ENCODE data around the gene PCDHB3.
A peak's percentile ranks its signal among the peaks of the same experiment; 100 is the strongest.
"Not testable (repeated sequence)": the region's sequence is repeated elsewhere in the genome, so short reads cannot be mapped to it uniquely, and the experiment has no call there.

PCDHB3 gene

GRCh38 chr5:141100243-141100805 lies at the start of gene PCDHB3:
TSS of gene PCDHB3 (plus strand) at chr5:141100473. CDS start at chr5:141100650, 177 bp downstream.
- no peak for DNase-seq

- DNase-seq = peak; percentile 61
Observed at GRCh38 chr5:141050622-141051520, 49.4 kb upstream of the PCDHB3 start, which contains the start of gene PCDHB1. TSS of gene PCDHB1 (plus strand) at chr5:141051374. CDS start at chr5:141051471, 97 bp downstream.

DNA sequence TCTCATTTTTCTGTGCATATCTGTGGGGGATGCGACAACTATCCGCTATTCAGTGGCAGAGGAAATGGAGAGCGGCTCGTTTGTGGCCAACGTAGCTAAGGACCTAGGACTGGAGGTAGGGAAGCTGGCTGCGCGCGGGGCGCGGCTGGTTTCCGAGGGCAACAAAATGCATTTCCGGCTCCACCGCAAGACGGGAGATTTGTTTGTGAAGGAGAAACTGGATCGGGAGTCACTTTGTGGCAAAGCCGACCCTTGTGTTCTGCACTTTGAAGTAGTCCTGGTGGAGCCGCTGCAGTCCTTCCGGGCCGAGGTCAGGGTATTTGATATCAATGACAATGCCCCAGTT lies 48.8 kb upstream of the PCDHB3 start:
- no peak for DNase-seq

DNA sequence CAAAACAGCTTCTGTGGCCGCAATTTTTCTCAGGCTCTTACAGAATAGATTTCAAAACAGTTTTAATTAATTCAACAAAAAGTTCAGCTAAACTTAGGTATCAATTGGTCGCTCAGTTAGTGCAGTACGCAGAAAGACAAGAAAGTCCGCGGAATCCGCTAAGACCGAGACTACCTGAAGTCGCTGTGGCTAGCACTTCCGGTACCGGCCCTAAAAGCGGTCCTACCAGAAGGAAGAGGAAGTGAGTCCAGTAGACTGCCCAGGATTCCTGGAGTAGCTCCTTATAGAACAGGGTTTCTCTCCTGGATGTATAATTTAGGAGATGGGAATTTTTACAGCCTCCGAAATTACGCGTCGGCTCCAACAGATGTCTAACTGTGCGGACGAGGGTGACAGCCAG lies 22.4 kb upstream of the PCDHB3 start:
- no peak for DNase-seq

GRCh38 chr5:141082228-141082627 lies 18.0 kb upstream of the PCDHB3 start:
- DNase-seq = no peak

DNA sequence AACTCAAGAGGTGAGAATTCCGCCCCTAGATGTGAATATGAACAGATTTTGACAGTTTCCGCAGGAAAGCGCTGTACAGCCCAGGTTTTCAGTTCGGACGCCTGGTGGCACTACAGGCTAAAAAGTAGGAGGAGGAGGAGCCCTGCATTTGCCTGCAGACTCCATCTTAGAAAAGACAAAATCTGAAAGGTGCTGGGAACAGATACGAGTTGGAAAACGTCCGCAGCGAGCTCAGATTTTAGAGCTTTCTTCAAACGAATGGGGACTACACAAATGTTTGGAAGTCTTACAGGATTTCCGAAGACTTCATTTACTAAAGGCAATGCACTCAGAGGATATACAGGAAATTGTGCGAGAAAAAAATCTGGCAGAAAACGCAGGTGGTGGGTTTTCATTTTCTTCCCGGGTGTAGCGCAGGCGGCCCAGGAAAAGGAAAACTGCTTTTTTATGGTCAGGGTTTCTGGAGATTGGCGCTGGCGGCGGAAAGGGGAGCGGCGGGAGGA lies 15.7 kb upstream of the PCDHB3 start:
- DNase-seq = peak; percentile 28

- peak; percentile 73 for DNase-seq
Observed at GRCh38 chr5:141094481-141095262, 5.6 kb upstream of the PCDHB3 start, which contains the start of gene PCDHB2. TSS of gene PCDHB2 (plus strand) at chr5:141094615. CDS start at chr5:141094791, 176 bp downstream.

DNA sequence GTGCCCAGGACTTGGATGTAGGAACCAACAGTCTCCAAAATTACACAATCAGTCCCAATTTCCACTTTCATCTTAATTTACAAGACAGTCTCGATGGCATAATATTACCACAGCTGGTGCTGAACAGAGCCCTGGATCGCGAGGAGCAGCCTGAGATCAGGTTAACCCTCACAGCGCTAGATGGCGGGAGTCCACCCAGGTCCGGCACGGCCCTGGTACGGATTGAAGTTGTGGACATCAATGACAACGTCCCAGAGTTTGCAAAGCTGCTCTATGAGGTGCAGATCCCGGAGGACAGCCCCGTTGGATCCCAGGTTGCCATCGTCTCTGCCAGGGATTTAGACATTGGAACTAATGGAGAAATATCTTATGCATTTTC lies 5.0 kb upstream of the PCDHB3 start:
- no peak for DNase-seq

- DNase-seq = not testable (repeated sequence)
Observed at GRCh38 chr5:141096181-141096580, 4.1 kb upstream of the PCDHB3 start.

- DNase-seq = not testable (repeated sequence)
Observed at GRCh38 chr5:141096586-141096985, 3.7 kb upstream of the PCDHB3 start.

GRCh38 chr5:141101059-141101458 lies 786 bp downstream of the PCDHB3 start:
- DNase-seq = no peak

- not testable (repeated sequence) for DNase-seq
Observed at GRCh38 chr5:141102070-141102469, 1.8 kb downstream of the PCDHB3 start.

DNA sequence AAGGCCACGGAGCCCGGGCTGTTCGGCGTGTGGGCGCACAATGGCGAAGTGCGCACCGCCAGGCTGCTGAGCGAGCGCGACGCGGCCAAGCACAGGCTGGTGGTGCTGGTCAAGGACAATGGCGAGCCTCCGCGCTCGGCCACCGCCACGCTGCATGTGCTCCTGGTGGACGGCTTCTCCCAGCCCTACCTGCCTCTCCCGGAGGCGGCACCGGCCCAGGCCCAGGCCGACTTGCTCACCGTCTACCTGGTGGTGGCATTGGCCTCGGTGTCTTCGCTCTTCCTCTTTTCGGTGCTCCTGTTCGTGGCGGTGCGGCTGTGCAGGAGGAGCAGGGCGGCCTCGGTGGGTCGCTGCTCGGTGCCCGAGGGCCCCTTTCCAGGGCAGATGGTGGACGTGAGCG lies 2.2 kb downstream of the PCDHB3 start:
- DNase-seq = not testable (repeated sequence)

DNA sequence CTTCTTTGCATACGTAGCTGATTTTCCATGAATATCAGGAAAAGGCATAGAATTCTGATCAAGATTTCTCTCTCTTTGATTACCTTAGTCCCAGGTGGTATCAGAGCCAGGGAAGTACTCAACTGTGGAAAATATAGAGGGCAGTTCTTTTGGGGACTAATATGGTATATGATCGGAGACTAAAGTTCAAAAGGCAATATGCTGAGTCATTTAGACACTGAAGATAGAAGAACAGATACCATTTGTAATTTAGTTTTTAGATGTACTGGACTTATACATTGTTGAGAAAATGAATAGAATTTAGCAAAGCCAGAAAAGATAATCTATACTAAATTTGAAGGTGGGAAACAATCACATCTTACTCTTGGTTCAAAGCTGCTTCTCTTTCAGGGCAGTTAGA lies 5.1 kb downstream of the PCDHB3 start:
- no peak for DNase-seq

GRCh38 chr5:141119250-141119649 lies 19.0 kb downstream of the PCDHB3 start:
- DNase-seq = no peak

DNA sequence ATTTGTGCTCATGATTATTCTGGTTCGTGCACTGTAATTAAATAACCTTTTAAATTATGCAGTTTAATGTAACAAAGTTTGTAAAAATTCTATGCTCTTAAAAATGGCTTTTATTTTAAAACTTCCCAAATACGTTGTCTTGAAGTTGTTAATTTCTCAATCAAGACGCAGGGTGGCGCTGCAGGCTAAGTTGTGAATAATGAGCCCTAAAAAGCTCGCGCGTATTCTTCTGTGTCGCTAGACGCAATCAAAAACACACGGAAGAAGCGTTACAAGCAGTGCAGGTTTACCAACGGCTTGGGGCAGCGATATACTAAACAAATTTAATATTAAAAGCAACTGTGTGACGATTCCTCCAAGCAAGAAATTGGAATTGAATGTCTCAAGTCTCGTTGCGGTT lies 21.3 kb downstream of the PCDHB3 start, which contains the start of gene PCDHB4:
Gene PCDHB4, plus strand, starts transcription at position 256 of the 400 bp plus-strand sequence. CDS start 181 bp downstream, outside the sequence.
- DNase-seq = no peak

- no peak for DNase-seq
Observed at GRCh38 chr5:141121985-141122384, 21.7 kb downstream of the PCDHB3 start.

- not testable (repeated sequence) for DNase-seq
Observed at GRCh38 chr5:141123396-141124135, 23.3 kb downstream of the PCDHB3 start.

DNA sequence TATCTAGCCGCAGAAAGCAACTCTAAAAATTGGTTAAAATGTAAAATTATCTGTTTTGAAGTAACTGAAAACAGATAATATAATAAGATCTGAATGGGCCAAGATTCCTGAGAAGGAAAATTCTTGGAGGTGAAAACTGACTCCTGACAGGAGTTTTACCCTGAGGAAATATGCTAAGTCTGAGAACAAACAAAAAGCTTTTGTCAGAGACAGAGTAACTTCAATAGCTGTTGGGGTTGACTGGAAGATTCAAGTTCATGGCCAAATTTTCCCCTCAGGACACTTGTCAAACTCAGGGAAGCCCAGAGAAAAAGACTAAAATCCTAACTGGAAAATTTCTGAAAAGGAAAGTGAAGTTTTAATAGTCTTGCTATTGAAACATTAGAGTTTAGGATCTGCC lies 27.0 kb downstream of the PCDHB3 start:
- DNase-seq = no peak

DNA sequence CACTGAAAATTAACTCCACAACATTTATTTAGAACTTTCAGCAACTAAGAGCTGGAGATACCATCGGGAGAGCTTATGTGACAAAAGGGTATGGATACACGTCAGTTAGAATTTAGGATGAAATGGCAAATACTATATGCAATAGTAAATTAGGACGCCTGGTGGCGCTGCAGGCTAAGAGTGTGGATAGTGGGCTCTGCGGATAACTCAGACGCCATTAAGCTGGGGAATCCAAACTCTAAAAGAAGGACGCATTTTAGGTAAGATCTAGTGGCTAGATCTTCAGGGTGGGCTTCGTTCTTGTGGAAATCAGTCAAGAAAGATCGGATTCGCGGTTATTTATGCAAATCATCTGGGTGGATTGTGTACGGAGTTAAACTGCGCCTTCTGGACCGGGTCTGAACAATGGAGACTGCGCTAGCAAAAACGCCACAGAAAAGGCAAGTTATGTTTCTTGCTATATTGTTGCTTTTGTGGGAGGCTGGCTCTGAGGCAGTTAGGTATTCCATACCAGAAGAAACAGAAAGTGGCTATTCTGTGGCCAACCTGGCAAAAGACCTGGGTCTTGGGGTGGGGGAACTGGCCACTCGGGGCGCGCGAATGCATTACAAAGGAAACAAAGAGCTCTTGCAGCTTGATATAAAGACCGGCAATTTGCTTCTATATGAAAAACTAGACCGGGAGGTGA lies 34.9 kb downstream of the PCDHB3 start, which contains the start of gene PCDHB5:
Gene PCDHB5, plus strand, starts transcription at position 177 of the 688 bp plus-strand sequence. Its CDS starts 229 bp downstream, at position 406.
- DNase-seq = peak; percentile 52

GRCh38 chr5:141135718-141136266 lies 35.5 kb downstream of the PCDHB3 start:
- no peak for DNase-seq
